Stimulated activated CD8-positive, alpha-beta memory T cell treated with anti-CD3 and anti-CD28 coated beads, Interleukin-12 subunit alpha, Interleukin-12 subunit beta, amount 100 ng/mL, for 4 hours (primary cell): ENCODE measurements around the gene DNAAF6.
"Not testable (repeated sequence)": the region's sequence is repeated elsewhere in the genome, so short reads cannot be mapped to it uniquely, and the experiment has no call there.

Experiments used
- DNase-seq: peaks from one replicate; pipeline ENCODE4 v3.0.0-alpha.2; 2020; ENCODE audit warnings: low read depth

DNAAF6 gene

DNA sequence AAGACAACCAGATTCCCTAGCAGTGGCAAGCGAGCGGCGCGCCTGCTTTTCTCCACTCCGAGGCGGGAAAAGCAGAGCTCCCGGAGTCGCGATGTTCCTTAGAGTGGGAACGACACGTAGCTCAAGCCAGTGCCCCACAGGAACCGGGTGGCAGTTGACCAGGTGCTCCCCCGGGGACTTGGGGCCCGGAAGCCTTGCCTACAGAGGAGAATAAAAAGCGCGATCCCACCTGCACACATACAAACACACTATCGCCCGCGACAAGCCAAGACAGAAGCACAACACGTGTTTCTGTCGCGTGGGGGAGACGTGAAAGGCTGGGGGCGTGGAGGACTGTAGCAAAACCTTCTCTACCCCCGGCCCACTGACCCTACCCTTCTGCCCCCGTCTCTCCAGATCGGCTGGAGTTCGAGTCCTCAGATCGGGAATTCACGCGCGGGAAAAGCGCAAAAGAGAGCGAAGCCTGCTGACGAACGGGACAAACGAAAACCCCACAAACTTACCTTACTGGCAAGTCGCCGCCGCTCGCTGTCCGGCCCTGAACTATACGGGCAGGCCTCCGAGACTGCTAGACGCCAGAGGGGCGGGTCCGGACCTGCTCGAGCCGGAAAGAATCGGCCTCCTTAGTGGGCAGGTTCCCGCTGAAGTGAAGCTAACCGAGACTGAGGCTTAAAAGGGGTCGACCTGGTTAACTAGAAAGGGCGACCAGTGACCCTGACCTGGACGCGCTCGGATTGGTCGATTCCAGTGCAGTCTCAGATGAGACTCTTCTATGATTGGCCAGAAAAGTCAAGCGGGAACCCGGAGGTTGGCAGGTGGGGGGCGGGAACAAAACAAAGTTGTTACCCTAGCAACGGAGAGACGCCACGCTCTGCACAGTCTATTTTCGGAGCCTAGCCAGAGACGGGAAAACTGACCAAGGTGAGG, at the start of gene DNAAF6, which contains the start of gene NUP62CL:
DNAAF6 (plus strand) TSS at position 842 of the 927 bp plus-strand sequence. CDS start 6,265 bp downstream, outside the sequence.
NUP62CL (minus strand) TSS at position 664 of the 927 bp plus-strand sequence. CDS start 31,287 bp downstream, outside the sequence.
- peak; percentile 27 for DNase-seq

- DNase-seq: not testable (repeated sequence)
These were observed 48.8 kb upstream of the DNAAF6 start for GRCh38 chrX:107157618-107158017.

DNA sequence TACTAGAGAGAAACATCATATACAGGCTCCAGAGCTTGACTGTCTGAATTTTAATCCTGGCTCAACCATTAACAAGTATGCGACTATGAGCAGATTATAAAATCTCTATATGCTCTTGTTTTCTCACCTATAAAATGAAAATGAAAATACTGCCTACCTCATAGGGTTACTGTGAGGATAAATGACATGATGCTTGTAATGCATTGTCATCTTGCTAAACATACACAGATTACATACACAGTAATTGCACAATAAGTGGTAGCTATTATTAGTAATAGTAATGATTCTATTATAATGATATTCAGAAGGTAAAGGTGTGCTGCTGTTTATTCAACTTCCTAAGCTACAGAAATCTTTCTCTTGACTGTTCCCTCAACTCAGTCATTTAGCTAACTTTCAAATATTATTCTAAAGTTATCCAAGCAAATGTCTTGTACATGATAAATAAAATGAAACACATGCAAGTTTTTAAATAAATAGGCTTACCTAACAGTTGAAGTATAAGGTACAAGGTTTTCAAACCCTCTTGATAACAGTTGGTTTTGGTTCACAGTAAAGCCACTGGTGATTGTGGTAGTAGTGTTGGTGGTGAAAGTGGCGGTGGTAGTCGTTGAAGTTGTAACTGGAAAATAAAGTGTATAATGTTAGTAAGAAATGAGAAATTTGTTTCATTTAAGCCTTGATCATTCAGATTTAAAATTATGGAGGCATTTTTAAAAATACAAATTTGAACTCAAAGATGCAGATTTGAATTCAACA, 39.1 kb upstream of the DNAAF6 start:
- DNase-seq: no peak

DNA sequence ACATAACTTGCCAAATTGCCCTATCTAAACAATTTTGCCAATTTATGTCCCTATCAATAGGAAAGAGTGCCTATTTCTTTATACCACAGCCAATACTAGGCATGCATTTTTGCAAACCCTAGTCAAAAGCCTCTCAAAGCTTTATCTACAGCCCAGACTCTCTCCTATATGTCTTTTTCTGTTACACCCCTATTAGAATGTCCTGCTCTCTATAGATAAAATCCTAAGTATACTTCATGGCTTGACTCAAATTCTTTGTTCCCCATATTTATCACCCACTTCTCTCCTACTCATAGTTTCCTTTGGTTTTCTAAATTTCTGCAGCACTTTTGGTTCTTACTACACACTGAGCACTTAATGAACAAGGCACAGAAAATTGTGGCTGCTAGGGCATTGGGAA, 38.2 kb upstream of the DNAAF6 start:
- no peak for DNase-seq

GRCh38 chrX:107168712-107169111, 37.7 kb upstream of the DNAAF6 start:
- no peak for DNase-seq

DNA sequence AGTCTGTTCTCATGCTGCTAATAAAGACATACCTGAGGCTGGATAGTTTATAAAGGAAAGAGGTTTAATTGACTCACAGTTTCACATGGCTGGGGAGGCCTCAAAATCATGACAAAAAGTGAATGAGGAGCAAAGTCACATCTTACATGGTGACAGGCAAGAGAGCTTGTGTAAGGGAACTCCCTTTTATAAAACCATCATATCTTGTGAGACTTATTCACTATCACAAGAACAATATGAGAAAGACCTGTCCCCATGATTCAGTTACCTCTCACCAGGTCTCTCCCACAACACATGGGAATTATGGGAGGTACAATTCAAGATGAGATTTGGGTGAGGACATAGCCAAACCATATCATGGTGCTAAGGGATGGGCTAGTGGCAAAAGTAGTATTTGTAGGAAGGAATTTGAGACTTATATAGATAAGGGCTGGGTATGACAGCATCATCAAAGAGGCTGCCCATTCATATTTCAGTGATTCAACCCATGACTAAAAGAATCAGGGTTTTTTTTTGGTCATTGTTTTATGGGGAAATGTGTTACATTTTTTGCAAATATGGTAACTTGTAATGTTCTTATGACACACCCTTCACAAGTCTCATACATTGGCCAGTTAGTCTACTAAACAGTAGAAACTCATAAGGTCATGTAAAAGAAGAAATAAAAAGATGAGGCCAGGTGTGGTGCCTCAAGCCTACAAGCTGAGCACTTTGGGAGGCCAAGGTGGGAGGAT, 34.9 kb upstream of the DNAAF6 start:
- DNase-seq: no peak

- DNase-seq: no peak
These were observed 9.1 kb upstream of the DNAAF6 start for GRCh38 chrX:107197319-107197718.

DNA sequence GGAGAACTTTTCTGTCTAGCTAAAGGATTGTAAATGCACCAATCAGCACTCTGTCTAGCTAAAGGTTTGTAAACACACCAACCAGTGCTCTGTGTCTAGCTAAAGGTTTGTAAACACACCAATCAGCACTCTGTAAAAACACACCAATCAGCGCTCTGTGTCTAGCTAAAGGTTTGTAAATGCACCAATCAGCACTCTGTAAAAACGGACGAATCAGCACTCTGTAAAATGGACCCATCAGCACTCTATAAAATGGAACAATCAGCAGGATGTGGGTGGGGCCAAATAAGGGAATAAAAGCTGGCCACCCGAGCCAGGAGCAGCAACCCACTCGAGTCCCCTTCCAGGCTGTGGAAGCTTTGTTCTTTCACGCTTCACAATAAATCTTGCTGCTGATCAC, 8.3 kb upstream of the DNAAF6 start:
- DNase-seq: not testable (repeated sequence)

GRCh38 chrX:107199491-107199890, 6.9 kb upstream of the DNAAF6 start:
- DNase-seq: no peak

DNA sequence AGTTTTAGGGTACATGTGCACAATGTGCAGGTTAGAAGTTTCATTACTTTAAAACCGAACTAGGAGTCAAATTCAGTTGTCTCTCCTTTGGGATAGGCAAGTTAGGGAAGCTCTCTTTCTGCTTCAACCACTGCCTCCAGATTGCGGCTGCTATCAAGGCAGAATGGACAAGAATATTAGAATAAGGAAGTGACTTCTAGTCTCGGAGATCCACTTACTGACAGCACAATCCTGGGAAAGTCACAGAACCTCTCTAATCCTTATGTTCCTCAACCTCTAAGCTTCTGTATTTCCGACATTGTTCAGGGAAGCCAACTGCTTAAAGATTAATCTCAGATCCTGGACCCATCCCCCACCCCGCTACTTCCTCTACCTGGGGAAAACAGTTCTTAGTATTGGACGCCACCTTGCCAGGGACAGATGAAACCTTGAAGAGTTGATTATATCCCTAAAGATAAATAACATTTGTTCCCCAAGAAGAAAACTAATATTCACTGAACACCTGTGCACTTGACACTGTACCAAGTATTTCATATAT, 2.3 kb upstream of the DNAAF6 start:
- no peak for DNase-seq

DNA sequence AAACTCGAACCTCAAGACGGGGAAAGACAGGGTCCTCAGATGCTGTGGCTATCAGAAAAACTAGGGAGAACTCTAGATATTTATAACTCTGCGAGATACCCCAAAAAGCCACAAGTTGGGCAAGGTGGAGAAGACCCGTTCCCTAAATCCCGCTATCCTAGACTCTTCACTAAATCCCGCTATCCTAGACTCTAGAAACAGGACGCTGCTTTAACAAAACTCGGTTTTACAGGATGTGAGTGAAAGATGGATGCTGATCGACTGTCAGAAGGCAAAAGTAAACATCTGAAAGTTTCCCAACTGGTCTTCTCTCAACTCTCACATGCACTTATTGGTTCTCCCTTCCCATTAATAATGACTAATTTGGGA, 270 bp downstream of the DNAAF6 start:
- no peak for DNase-seq

- DNase-seq: no peak
These were observed 678 bp downstream of the DNAAF6 start for GRCh38 chrX:107207089-107207488.

- no peak for DNase-seq
These were observed 1.5 kb downstream of the DNAAF6 start for GRCh38 chrX:107207943-107208342.

GRCh38 chrX:107213477-107213876, 7.1 kb downstream of the DNAAF6 start:
- DNase-seq: no peak

GRCh38 chrX:107226757-107227156, 20.3 kb downstream of the DNAAF6 start:
- DNase-seq: no peak

DNA sequence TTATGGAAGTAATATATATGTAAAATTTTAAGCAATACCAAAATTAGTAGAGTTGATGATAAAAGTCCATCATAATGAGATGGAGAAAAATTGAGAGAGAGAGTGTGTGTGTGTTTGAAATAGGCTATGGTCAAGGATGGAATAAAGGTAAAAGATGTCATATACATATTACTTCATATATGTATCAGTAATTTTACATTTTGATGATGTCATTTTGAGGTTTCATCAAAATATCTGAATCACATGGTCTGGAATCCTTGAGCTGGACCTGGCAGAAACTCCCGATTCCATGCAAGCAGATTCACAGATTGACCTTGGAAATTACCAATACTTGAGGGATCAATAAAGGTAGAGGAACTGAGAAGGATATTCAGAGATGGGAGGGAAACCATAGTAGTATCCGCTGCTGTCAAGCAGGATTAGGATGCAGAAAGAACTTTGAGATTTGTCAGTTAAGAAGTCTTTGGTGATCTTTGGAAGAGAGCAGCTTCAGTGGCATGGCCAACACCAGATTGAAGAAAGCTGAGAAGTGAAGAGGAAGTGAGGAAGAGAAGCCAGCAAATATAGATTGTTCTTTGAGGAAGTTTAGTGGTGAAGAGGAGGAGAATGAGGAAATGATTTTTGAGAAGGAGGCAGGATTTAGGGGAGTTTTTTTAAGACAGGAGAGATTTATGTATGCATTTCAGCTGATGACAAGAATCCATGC, 21.5 kb downstream of the DNAAF6 start:
- no peak for DNase-seq

GRCh38 chrX:107228486-107228819, 22.0 kb downstream of the DNAAF6 start:
- DNase-seq: no peak

- no peak for DNase-seq
These were observed 66.1 kb downstream of the DNAAF6 start for GRCh38 chrX:107272431-107272921.

DNA sequence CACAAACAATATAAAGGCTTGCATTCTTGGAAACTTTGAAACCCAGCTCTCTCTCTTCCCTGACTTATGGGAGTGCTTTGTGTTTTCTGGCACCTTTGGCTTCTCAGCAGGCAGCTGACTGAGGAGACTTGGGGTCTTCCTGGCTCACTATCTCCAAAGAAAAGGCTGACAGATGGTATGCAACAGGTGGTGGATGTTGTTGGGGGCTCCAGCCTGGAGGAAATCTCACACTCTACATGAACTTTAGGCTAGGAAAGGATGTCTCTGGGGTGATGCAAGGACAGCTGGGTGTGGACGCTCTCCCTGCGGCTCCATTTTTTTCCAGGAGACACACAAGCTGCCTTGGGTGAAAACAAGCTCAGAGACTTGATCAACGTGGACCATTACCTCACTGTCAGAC, 67.4 kb downstream of the DNAAF6 start:
- DNase-seq: no peak

GRCh38 chrX:107288676-107289075, 82.3 kb downstream of the DNAAF6 start:
- no peak for DNase-seq

DNA sequence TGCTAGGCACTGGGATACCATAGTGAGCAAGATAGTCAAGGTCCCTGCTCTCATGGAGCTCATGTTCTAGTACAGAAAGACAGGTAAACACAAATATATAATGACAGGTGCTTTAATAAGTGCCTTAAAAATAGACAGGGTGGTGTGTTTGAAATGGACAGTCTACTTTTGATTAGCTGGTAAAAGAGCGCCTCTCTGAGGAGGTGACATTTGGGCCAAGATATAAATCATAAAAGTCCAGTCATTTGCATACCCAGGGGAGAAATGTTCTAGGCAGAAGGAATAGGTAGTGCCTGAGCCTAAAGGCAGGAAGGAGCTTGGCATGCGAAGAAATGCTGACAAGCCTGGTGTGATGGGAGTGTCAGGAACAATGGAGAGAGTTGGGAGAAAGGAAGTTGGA, 83.6 kb downstream of the DNAAF6 start:
- DNase-seq: no peak
